HUES48 (cell line): ENCODE data around the gene TTC28.

ENCODE experiments used
- H3K27ac ChIP-seq: one replicate; pipeline ENCODE4 v1.7.0; 2013; ENCODE audit warnings: low read depth, low read length, inconsistent platforms
- H3K27me3 ChIP-seq: 2 replicates; pipeline ENCODE4 v1.6.1; 2013; ENCODE audit warnings: mild to moderate bottlenecking, low read length; ENCODE audit not compliant: control insufficient read depth, insufficient read depth
- H3K36me3 ChIP-seq: 2 replicates; pipeline ENCODE4 v1.6.1; 2013; ENCODE audit warnings: low read length; ENCODE audit not compliant: control insufficient read depth, insufficient read depth
- H3K4me1 ChIP-seq: 2 replicates; pipeline ENCODE4 v1.6.1; 2013; ENCODE audit warnings: mild to moderate bottlenecking, low read length; ENCODE audit not compliant: control insufficient read depth, insufficient read depth
- H3K4me3 ChIP-seq: 2 replicates; pipeline ENCODE4 v1.5.1; 2013; ENCODE audit warnings: mild to moderate bottlenecking, low read depth, low read length
- H3K9ac ChIP-seq: 2 replicates; pipeline ENCODE4 v1.6.1; 2013; ENCODE audit warnings: mild to moderate bottlenecking, low read depth, low read length, moderate library complexity
- H3K9me3 ChIP-seq: 2 replicates; pipeline ENCODE4 v1.6.1; 2013; ENCODE audit warnings: low read length; ENCODE audit not compliant: control insufficient read depth, insufficient read depth

The TTC28 gene

GRCh38 chr22:28600546-28601143 lies 79.0 kb downstream of the TTC28 start:
- H3K36me3 ChIP-seq: no peaks in the 10 kb centered on the region
- no peak overlapping the region for H3K4me3 ChIP-seq
- no peaks in the 10 kb centered on the region for H3K27me3 ChIP-seq
- no peaks in the 10 kb centered on the region for H3K4me1 ChIP-seq
- H3K9ac ChIP-seq: no peak overlapping the region
- H3K27ac ChIP-seq: no peak overlapping the region
- no peaks in the 10 kb centered on the region for H3K9me3 ChIP-seq

DNA sequence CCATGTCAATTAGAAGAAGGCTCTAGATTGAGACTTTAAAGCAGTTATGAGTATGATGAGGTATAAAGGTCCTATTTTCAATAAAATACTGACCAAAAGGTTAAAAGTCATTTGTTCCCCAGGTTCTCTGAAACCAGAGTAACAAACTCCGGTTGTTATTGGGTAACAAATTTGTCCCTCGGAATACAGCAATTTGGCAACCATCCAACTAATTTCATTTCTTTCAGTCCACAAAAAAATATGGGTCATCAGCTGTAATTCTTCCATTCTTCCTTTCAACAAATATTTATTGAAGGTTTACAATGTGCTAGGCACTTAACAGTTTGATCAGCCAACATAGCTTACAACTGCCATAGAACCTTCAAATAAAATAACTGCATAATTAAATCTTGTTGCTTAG lies 79.9 kb downstream of the TTC28 start:
- Histone ChIP-seq H3K9me3 (no peaks in the 10 kb centered on the region), H3K27me3 (no peaks in the 10 kb centered on the region), H3K4me3 (no peak overlapping the region), H3K4me1 (no peaks in the 10 kb centered on the region), H3K27ac (no peak overlapping the region), H3K9ac (no peak overlapping the region), H3K36me3 (no peaks in the 10 kb centered on the region)

DNA sequence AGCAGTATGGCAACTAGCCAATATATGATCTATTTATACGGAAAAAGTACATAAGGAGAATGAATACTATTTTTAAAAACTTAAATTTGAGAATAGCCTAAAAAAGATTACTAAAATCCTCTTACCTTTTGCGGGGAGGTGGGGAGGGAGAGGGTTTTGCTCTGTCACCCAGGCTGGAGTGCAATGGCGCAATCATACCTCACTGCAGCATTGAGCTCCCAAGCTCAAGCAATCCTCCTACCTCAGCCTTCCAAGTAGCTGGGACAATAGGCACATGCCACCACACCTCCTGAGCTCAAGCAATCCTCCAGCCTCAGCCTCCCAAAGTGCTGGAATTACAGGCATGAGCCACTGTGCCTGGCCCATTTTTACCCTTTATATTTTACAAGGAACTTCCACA lies 82.0 kb downstream of the TTC28 start:
- no peak overlapping the region for H3K27ac ChIP-seq
- no peaks in the 10 kb centered on the region for H3K9me3 ChIP-seq
- H3K4me1 ChIP-seq: no peaks in the 10 kb centered on the region
- H3K9ac ChIP-seq: no peak overlapping the region
- no peak overlapping the region for H3K4me3 ChIP-seq
- H3K36me3 ChIP-seq: no peaks in the 10 kb centered on the region
- H3K27me3 ChIP-seq: no peaks in the 10 kb centered on the region

GRCh38 chr22:28594797-28595462 lies 84.7 kb downstream of the TTC28 start:
- H3K9me3 ChIP-seq: no peaks in the 10 kb centered on the region
- no peak overlapping the region for H3K27ac ChIP-seq
- no peak overlapping the region for H3K9ac ChIP-seq
- H3K4me1 ChIP-seq: no peaks in the 10 kb centered on the region
- H3K27me3 ChIP-seq: no peaks in the 10 kb centered on the region
- no peaks in the 10 kb centered on the region for H3K36me3 ChIP-seq
- no peak overlapping the region for H3K4me3 ChIP-seq

DNA sequence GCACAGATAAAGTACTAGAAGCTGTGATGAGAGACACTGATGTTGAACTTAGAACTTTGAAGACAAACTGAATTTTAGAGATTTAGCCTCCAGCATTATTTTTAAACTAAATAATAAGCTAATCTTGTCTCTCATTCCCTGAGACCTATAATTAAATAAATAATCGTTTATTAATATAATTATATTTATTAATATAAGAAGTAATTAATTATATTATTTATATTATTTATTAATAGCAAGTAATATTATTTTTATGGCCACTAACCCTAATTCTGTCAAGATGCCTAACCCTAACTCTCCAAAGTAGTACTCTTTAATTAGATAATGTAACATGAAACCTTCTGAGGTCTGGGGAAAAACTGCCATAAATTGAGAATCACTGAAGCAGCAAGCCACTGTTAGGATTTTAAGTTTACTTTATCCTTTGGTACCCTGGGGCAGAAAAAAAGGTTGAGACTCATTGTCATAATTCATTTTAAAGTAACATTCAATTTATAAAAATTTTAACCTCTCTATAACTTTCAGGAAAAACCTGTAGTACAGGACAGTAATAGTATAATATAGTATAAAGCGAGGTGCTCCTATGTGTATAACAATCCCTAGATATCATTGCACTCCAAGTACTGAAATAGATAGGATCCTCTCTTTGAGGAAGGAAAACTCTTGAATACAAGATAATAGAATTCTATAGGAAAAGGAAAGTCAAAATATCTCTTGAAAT lies 85.4 kb downstream of the TTC28 start:
- no peak overlapping the region for H3K4me3 ChIP-seq
- no peak overlapping the region for H3K27ac ChIP-seq
- no peak overlapping the region for H3K9ac ChIP-seq
- no peaks in the 10 kb centered on the region for H3K27me3 ChIP-seq
- no peaks in the 10 kb centered on the region for H3K4me1 ChIP-seq
- no peaks in the 10 kb centered on the region for H3K9me3 ChIP-seq
- H3K36me3 ChIP-seq: no peaks in the 10 kb centered on the region

DNA sequence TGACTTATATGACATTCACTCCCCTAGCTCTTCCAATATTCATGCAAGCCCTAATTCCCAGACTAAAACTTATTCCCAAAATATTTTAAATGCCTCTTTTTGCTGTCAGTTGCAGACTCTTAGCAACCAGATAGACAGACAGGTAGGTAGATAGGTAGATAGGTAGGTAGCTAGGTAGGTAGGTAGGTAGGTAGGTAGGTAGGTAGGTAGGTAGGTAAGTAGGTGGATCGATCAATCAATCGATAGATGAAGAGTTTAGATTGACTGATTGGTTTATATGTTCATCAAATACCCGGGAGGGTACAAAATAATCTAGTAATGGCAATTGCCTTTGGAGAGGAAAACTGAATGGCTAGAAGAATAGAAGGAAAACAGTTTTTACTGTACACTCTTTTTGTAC lies 86.3 kb downstream of the TTC28 start:
- H3K27ac ChIP-seq: no peak overlapping the region
- H3K4me3 ChIP-seq: no peak overlapping the region
- no peaks in the 10 kb centered on the region for H3K27me3 ChIP-seq
- no peaks in the 10 kb centered on the region for H3K4me1 ChIP-seq
- no peak overlapping the region for H3K9ac ChIP-seq
- H3K9me3 ChIP-seq: no peaks in the 10 kb centered on the region
- no peaks in the 10 kb centered on the region for H3K36me3 ChIP-seq

DNA sequence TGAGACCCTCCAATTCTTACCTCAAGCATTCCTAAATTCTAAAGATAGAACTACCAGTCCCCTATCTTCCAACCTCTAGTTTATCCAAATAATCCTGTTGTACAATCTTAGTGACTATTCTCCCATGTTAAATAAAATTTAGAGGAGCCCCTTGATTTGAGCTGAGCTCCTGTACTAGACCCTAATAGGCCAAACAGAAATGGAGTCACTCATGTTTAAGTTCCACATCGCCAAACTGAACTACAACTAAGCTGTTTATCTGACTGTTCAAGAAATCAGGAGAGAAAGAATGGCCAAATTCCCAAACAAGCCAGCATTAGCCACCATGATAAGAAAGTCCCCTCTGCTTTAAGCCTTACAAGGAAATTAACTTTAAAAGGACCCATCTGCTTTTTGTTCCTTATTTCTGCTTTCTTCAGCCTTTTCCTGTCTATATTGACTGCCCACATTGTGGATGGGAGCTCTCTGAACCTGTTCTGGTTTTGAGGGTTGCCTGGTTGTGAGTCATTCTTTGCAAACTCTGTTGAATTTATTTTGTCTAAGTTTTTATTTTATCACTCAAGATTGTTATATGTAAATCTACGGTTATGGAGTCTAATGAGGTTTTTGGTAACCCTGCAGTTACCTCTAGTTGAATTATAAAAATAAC lies 90.4 kb downstream of the TTC28 start:
- H3K27me3 ChIP-seq: no peaks in the 10 kb centered on the region
- no peak overlapping the region for H3K27ac ChIP-seq
- no peaks in the 10 kb centered on the region for H3K9me3 ChIP-seq
- no peak overlapping the region for H3K4me3 ChIP-seq
- no peak overlapping the region for H3K9ac ChIP-seq
- H3K36me3 ChIP-seq: no peaks in the 10 kb centered on the region
- peaks cover 5% of the 10 kb centered on the region; the same call in 1 of the 2 replicates for H3K4me1 ChIP-seq

- Histone ChIP-seq H3K27me3 (no peaks in the 10 kb centered on the region), H3K4me1 (peaks cover 14% of the 10 kb centered on the region), H3K9ac (no peak overlapping the region), H3K27ac (no peak overlapping the region), H3K9me3 (no peaks in the 10 kb centered on the region), H3K36me3 (no peaks in the 10 kb centered on the region), H3K4me3 (no peak overlapping the region)
Measured at GRCh38 chr22:28585324-28585723, 94.3 kb downstream of the TTC28 start.

DNA sequence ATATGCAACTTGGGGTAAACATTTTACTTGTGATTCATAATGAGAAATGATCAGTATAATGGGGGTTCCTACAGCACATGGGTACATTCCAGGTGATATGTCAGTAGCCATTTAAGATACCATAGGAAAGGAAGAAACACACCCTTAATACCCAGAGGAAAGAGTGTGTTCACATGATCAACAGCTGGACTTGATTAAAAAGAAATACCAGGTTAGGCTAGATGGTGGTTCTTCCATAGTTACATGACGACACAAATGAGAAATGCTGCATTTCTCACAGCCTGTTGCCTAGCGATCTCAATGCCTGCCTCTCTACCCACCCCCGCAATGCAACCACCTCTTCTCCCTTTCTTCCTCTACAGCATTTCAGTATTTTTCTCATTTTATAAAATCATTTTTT lies 96.8 kb downstream of the TTC28 start:
- Histone ChIP-seq H3K4me1 (peaks cover 14% of the 10 kb centered on the region), H3K9ac (no peak overlapping the region), H3K27me3 (no peaks in the 10 kb centered on the region), H3K4me3 (no peak overlapping the region), H3K36me3 (no peaks in the 10 kb centered on the region), H3K27ac (no peak overlapping the region), H3K9me3 (no peaks in the 10 kb centered on the region)

DNA sequence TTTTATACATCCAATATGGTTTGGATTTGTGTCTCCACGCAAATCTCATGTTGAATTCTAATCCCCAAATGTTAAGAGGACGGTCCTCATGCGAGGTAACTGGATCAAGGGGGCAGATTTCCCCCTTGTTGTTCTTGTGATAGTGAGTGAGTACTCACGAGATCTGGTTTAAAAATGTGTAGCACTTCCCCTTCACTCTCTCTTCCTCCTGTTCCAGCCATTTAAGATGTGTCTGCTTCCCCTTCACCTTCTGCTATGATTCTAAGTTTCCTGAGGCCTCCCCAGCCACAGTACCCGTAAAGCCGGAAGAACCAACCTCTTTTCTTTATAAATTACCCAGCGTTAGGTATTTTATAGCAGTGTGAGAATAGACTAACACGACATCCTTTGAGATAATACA lies 98.6 kb downstream of the TTC28 start:
- Histone ChIP-seq H3K4me1 (peaks cover 14% of the 10 kb centered on the region), H3K27me3 (no peaks in the 10 kb centered on the region), H3K4me3 (no peak overlapping the region), H3K9me3 (no peaks in the 10 kb centered on the region), H3K36me3 (no peaks in the 10 kb centered on the region), H3K9ac (no peak overlapping the region), H3K27ac (no peak overlapping the region)

DNA sequence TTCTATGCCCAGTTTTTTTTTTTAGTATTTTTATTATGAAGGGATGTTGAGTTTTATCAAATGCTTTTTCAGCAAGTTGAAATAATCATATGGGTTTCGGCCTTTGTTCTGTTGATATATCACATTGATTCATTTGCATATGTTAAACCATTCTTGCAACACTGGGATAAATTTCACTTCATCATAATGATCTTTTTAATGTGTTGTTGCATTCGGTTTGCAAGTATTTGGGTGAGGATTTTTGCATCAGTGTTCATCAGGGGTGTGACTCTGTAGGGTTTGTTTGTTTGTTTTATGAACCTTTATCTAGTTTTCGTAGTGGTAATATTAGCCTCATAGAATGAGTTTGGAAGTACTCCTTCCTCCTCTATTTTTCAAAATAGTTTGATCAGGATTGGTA lies 103.5 kb downstream of the TTC28 start:
- Histone ChIP-seq H3K4me3 (no peak overlapping the region), H3K9me3 (no peaks in the 10 kb centered on the region), H3K27ac (no peak overlapping the region), H3K9ac (no peak overlapping the region), H3K4me1 (no peaks in the 10 kb centered on the region), H3K36me3 (no peaks in the 10 kb centered on the region), H3K27me3 (no peaks in the 10 kb centered on the region)
